Activated CD8-positive, alpha-beta memory T cell treated with anti-CD3 and anti-CD28 coated beads for 36 hours (primary cell): ENCODE data around the gene ZNF536. TPM values are rescaled to one million over a fixed set of nuclear protein-coding genes. Genes with fewer than 3 reads are reported as not detected.

Source experiments
- CTCF ChIA-PET: fragments of 350-600 bp; sonication (Branson Sonifier 250); formaldehyde crosslinking; loops from one replicate; lab custom pipeline; 2021; ENCODE audit warnings: antibody characterized with exemption; lab: Charles Lee
- POLR2A ChIA-PET: fragments of 350-600 bp; sonication (Branson Sonifier 250); formaldehyde crosslinking; loops from one replicate; lab custom pipeline; 2021; ENCODE audit warnings: antibody characterized with exemption; lab: Charles Lee
- total RNA-seq, 2 experiments: library from RNA; stranded (reverse); gene quantifications; one replicate each; pipeline ENCODE4 v1.2.3, GENCODE V29; 2021

The ZNF536 gene
- not detected for total RNA-seq

DNA sequence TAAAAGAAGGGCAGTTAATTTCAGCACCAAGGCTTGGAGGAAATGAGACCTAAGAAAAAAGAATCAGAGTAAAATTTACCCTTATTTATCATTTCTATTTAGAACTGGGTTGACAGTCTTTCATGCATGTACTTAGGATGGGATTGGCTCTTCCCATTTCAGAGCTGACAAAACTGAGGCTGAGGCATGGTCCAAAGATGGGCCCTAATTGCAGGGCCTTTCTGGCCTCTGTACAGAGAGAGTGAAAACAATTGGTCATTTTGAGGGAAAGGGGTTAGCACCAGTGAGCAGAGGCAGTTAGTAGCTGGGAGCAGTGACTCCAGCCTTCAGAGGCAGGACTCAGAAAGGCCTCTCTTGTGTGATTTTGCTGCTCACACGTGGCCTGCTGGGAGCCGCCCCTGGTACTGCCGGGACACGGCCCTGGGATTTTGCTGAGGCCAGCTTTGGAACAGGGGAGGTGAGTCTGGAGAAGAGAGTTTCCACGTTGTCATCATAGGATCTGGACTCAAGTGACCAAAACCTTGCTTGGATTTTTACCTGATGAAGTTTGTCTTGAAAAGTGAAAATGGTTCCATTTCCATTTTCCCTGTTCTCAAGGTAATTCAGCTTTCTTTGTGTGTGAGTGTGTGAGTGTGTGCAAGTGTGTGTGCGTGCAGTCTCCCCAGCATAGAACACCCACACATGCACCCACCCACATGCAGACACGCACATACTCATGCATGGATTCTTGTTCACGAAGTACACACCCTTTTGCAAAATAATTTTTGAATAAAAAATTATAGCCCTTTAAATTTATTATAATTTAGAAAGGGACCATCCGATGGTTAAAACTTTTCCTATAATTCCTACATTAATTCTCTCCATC lies at the start of gene ZNF536:
Gene ZNF536 (plus strand): TSS at position 425 of the 865 bp plus-strand sequence. CDS start 71,179 bp downstream, outside the sequence.
- ChIA-PET POLR2A (no interaction called here), CTCF (no interaction called here)

DNA sequence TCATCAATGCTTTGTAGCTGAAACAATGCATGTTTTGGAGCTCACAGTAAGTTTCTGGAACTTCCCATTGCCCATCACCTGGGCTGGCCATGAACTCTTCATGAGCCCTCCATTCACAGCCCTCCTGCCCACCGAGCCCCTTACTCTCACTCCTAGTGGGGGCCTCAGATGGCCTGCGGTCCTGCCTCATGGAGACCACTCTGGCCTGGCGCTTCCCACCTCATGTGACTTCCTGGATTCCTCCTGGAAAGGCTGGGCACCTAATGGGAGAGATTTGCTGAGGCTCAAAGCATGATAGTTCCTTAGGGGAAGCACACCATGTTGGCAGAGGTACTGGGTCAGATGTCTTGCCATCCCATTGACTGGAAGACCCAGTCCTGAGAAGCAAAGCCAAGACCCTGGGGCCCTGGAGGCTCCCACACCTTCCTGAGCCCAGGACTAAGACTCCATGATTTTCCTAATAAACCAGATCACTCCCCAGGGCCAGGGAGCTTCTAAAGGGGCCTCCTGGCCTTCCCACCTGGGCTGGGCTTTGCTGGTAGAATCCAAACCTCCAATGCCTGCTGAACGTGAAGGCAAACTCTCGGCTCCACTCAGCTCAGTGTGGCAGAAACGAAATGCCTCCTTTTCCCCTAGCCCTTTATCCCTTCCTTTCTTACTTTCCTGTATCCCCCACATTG lies 49.4 kb upstream of the ZNF536 start:
- CTCF ChIA-PET = no interaction called here
- POLR2A ChIA-PET = no interaction called here

DNA sequence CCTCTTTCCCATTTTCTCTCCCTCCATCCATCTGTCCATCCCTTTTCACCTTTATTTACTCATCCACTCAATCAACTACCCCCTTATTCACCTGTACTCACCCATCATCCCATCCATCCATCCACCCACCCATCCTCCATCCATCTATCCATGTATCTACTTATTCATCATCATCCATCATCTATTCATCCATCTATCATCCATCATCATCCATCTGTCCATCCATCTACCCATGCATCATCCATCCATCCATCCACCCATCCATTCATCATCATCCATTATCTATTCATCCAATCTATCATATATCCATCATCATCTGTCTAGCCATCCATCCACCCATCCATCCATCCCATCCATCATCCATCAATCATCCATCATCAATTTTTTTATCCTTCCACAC lies 48.3 kb upstream of the ZNF536 start:
- ChIA-PET CTCF (no interaction called here), POLR2A (no interaction called here)

DNA sequence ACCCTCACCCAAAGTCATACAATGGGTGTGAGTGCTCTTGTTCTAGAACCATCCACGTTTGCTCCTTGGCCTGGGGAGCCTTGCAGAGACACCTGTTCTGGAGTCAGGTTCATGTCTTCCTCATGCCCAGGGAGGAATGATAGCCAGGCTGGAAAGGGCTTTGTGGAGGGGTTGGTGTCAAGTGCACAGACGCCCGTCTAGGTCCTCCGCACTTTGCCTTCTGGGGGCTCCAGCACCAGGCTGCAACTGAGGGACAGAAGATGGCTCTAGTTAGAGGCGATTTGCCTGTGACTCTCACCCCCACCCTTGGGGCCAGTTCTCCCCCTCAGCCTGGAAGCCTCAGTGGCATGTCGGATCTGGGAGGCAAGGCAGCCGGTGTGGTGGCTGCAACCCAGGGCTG lies 47.2 kb upstream of the ZNF536 start:
- ChIA-PET POLR2A (no interaction called here), CTCF (no interaction called here)

DNA sequence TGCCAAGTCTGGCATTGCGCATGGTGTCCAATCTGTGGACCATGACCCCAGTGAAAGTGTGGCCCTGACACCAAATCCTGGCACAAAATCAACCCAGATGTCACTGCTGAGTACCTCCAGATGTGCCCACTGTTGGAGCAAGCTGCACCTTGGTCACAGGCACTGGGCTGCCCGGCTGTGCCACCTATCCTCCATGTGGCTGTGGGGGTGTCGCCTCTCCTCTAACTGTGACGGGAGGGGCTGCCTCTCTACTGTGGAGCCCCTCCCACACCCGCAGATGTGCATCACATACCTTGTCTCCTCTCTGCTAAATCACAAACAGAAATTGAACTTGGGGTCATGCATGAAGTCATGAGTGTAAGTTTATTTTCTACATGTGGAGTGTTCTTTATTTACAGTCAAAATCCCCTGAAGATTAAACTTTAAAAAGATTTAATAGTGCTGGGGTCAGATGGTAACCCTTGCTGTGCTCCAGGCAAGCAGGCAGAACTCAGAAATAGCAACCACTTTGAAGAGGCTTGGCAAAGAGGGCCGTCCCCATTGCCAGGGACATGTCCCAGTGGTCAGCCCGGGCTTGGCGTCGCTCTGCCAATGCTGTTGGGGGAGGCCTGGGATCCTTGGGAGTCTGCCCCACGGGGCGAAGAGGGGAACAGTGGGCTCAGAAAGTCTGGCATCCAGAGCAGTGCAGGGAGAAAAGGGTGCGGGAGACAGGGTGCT lies 46.4 kb upstream of the ZNF536 start:
- ChIA-PET POLR2A (no interaction called here), CTCF (no interaction called here)

DNA sequence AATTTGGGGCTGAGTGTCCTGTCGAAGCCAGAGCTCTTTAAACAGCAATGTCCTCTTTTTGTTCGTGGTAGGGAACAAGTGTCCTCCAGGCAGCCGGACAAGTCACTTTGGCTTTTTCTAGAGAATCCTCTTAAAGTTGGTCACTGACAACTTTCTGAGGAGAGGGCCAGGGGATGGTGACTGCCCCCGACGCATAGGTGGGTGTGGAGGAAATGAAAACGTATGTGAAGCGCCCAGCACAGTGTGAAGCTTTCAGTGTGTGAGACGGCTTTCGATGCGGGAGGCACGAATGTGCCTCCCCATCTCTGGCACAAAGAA lies 45.8 kb upstream of the ZNF536 start:
- POLR2A ChIA-PET = no interaction called here
- CTCF ChIA-PET = no interaction called here

DNA sequence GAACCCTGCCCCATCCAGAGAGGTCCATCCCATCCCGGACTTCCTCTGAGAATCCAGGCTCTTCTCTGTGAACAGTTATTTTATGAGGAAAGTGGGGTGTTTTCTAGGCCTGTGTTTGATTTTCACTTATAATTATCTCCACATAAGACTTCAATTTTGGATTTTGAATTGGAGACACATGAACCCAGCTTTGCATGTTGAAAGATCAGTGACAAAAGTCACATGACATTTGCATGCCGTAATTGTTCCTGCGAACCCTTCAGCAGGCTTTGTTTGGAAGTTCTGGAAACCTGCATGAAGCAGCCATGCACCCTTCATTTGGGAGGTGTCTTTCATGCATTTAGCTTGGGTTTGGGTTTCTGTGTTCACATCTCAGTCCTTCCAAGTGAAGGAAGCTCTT lies 44.9 kb upstream of the ZNF536 start:
- CTCF ChIA-PET = no interaction called here
- POLR2A ChIA-PET = no interaction called here

DNA sequence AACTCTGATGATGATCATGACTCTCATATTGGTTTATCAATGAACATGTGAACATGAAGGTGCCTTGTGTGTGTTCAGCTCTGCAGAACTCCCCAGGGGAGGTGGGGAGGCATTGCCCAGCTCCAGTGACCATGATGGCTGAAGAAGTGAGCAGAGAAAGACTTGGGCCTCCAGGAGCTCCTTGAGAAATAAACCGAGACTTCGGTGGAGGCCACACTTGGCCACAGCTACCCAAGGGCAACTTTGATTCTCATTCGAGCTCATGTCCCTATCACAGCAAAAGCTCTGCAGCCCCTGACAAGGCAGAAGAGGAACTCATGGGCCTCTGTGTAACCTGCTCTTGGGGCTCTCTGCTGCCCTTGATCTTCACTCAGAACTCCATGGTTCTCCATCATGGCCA lies 44.1 kb upstream of the ZNF536 start:
- ChIA-PET CTCF (no interaction called here), POLR2A (no interaction called here)

DNA sequence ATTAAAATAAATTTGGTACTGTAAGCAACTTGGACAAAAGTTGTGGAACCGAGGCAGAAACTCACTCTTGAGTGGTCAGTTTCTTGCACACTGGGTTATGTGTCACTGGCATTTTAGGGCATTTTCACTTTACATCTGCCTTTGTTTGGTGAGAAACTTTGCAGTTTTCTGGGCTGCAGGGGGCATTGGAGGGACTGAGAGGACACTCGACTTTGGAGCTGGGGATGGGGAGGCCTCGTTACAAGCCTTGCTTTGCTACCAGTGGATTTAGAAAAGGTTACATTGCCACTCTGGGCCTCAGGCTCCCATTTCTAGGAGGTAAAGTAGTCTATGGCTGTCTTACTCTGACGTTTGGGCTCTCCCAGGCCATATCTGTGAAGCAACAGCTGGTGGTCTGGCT lies 41.9 kb upstream of the ZNF536 start:
- CTCF ChIA-PET = no interaction called here
- POLR2A ChIA-PET = no interaction called here

DNA sequence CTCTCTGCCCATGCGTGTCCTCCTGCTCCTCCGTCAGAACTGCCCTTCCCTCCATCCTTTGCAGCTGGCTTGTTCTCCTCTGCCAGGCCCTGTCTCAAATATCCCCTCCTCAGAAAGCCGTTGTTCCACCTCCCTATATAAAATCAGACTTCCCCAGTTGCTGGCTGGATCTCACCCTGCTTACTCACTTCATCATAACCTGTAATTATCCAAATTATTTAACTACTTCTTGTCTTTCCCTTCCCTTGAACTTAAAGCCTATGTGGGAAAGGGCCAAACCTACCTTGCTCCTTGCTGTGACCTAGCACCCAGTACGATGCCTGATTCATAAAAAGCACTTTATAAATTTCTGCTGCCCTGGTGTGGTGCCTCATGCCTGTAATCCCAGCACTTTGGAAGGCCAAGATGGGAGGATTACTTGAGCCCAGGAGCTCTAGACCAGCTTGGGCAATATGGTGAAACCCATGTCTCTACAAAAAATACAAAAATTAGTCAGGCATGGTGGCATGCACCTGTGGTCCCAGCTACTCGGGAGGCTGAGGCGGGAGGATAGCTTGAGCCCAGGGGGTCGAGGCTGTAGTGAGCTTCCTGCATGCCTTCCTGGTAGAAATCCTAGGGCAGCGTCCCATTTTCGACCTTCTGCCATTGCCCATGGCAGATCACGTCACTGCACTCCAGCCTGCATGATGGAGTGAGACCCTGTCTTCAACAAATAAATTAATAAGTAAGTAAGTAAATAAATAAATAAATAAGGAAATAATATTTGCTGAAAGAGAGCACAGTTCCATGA lies 39.5 kb upstream of the ZNF536 start:
- POLR2A ChIA-PET = no interaction called here
- CTCF ChIA-PET = no interaction called here

DNA sequence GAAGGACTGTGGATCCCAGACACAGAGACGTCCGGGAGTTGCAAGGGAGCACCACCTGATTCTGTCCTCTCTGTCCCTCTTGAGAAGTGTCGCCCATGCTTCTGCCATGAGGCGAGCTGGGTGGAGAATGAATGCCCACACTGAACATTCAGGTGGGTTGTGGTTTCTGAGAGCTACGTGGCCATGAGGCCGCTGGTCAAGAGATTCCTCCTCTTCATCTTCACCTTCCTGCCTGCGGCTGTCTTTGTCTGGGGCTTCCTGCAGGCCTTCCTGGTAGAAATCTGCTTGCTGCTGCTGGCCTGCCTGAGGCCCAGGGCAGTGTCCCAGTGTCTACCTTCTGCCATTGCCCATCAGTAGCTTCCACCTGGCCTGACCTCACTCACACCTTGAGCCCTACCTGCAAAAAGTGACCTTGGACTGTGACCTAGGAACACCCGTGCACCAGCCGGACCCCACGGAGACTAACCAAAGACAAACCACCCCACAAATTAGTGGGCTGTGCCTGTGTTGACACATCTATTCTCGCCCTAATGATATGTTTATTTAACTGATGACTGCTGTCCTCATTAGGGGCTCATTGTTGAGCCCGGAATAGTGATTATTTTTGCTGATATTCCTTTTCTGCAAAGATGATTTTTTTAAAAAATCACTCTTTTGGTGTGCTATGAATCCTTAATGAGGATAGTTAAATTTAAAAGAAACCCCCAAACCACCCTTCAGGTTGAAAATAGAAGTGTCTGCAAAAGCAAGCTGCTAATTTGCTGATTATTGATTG lies 38.7 kb upstream of the ZNF536 start:
- POLR2A ChIA-PET = no interaction called here
- CTCF ChIA-PET = no interaction called here

DNA sequence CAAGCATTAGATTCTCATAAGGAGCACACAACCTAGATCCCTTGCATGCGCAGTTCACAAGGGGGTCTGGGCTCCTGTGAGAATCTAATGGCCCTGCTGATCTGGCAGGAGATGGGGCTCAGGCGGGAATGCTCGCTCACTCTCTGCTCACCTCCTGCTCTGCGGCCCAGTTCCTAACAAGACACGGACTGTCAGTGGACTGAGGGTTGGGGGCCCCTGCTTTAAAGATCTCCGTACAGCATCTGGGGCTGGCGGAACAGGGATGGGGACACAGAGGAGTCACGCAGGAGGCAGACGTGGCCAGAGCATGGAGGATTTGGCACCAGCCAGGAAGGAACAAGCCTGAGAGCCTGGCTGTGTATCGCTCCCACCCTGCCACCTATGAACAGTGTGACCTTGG lies 37.3 kb upstream of the ZNF536 start:
- ChIA-PET CTCF (no interaction called here), POLR2A (no interaction called here)

DNA sequence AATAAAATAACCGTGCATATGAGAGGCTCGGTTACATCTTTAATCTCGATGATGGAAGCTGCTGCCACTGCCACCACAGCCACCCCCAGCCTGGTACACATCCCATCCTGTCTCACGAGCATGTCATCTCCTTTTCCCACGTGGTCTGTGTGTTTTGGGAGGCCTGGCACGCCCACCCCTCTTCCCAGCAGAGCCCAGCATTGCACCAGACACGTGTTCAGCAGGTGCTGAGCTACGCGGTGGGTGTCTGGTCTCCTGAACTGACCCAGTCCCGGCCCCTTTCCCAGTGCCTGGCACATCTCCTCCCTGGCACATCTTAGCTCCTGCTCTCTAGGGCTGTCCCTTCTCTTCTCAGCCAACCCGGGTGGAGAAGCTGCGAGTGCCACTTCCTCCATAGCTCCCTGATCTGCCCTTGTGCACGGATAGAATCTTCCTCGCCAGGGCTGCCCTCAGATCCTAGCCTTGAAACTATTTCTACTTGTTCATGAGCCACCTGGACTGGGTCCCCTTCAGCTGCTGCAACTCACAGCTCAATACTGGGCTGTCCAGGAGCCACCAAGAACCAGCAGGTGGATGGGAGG lies 36.8 kb upstream of the ZNF536 start:
- ChIA-PET CTCF (no interaction called here), POLR2A (no interaction called here)

DNA sequence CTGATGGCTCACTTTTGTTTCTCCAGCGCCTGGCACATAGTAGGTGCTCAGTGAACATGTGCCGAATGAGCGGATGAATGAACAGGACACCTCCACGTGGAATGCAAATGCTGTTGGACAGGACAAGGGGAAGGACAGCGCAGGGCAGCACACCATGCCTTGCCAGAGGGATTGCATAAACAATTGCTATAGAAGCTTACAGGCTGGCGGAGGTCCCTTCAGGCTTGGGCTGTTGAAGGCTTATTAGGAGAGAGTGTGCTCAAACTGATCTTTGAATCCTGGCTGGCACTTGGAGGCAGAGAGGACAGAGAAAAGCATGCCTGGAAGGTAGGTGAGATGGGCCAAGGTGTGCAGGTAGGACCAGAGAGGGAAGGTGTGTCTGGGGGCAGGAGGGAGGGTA lies 35.9 kb upstream of the ZNF536 start:
- CTCF ChIA-PET = no interaction called here

DNA sequence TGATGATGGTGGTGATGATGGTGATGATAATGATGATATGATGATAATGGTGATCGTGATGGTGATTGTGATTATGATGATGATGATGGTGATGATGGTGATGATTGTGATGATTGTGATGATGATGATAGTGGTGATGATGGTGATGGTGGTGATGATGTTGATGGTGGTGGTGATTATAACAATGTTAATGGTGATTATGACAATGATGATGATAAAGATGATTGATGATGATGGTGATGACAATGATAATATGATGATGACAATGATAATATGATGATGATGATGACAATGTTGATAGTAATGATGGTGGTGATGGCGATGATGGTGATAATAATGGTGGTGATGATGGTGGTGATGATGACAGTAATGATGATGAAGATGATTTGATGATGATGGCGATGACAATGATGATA lies 34.1 kb upstream of the ZNF536 start:
- ChIA-PET CTCF (interaction anchor here (0.7 kb wide), 1 partner anchor 312 kb away, joined by 3 read pairs; no protein-coding TSS in a partner anchor), POLR2A (no interaction called here)

More for the DNA sequence above, 35.9 kb upstream of the ZNF536 start:
- POLR2A ChIA-PET = no interaction called here

DNA sequence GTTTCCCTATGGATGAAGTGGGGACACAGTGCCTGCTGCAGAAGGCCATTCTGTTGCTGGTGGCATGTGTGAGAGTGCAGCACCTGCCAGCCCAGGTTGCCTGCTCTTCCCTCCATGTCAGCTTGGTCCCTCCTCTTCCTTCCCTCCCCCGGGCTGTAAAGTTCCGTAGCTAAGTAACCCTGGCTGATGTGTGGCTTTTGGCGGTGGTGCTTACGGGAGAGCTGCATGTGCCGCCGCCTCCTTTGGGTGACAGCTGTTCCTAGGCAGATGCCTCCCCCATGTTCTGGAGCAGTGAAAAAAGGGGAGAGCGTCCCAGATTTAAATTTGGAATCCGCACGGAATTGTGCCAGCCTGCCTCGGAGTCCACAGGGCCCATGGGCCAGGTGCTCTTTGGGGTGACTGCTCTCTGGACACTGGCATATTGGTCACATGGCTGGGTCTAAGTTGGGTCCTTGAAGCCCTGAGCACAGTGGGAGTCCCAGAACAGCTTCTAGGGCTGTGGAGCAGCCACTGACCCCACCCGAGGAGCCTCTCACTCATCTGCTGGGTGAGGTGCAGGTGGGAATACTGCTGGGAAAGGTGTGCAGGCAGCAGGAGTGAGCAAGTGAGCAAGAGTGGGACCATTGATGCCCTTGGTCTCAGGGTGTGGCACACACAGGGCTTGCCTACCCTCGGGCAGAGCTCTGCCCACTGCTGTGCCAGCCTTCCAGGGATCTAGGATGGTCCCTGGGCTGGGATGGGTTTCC lies 33.1 kb upstream of the ZNF536 start:
- POLR2A ChIA-PET = no interaction called here
- CTCF ChIA-PET = no interaction called here

DNA sequence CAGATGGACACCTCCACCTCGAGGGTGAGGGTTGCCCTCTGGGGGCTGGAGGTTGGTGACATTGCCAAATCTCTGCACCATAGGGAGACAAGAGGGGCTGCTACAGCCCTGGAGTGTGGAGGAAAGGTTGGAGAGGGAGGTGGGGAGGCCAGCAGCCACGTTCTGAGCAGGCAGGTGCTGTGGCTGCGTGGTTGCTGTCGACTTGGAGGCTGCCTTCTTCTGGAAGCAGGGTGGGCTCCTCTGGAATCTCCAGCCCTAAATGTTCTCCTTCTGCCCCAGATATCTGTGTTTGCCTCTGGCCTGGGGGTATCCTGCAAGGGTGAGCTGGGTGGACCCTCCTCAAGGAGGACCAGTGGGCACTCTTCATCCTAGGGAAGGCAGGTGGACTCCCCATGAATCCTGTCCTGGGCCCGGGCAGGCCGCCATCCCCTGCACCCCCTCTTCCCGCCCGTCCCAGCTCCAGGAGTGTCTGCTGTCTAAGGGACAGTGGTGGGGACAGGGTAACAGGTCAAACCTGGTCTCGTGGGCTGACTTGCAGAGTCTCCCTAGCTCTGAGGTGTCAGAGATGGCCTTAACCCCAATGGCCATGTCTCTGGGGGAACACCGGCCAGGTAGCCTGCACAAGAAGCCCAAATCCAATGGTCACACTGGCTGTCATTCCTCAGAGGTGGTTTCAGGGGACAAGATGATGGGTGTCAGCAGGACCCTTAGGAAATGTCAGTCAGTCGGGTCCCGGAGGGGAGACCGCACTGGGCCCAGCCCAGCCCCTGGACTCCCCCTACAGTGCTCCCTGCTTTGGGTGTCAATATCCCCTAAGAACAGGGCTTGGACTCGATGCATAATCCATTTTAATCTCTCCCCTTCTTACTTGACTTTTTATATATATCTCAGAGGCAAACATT lies 32.3 kb upstream of the ZNF536 start:
- ChIA-PET CTCF (no interaction called here), POLR2A (no interaction called here)
